Measurements from ENCODE around the gene BCAS4.

Gene BCAS4

DNA sequence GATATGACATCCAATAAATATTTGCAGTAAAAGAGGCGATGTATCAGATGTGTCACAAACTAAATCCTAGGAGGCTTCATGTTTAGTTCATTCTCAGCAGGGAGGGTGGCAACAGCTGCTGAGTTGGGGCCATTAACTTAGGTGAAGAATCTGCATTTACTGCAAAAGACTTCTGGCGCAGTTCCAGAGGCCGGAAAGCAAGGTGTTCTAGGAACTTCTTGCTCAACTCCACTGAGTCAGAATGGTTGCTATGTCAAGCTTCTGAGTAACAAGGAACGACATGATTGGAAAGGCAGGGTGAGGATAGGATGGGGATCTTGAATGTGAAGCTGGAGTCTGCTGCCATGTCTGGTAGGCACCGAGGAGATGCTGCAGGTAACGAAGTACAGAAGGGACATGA lies 124.7 kb downstream of the BCAS4 start:
- no peak for DNase-seq

GRCh38 chr20:50920997-50921396 lies 126.1 kb downstream of the BCAS4 start:
- DNase-seq = no peak

GRCh38 chr20:50921803-50922501 lies 127.1 kb downstream of the BCAS4 start:
- no peak for DNase-seq

GRCh38 chr20:50924261-50924920 lies 129.5 kb downstream of the BCAS4 start:
- DNase-seq = no peak

- no peak for DNase-seq
Measured at GRCh38 chr20:50926530-50926929, 131.7 kb downstream of the BCAS4 start.
